Prostate gland (tissue), 2 donors: ENCODE results near the gene GAL.

Source experiments
- CTCF ChIP-seq, 4 experiments: fragments of 200-600 bp in 2 of 4; fragments of 450-650 bp in 2 of 4; sonication (generic) in 2 of 4; IDR thresholded peaks; 1 replicate in 3 of 4; 2 replicates in 1 of 4; pipeline ENCODE4 v1.5.1; 2016 to 2019; ENCODE audit warnings: antibody characterized with exemption in 4 of 4, mild to moderate bottlenecking in 2 of 4, moderate library complexity in 2 of 4
- POLR2AphosphoS5 ChIP-seq: sonication (generic); formaldehyde crosslinking; IDR thresholded peaks from one replicate; pipeline ENCODE4 v1.6.1; 2017; ENCODE audit warnings: antibody characterized with exemption

GRCh38 chr11:68714060-68714856, 29.9 kb downstream of the GAL start:
- TF ChIP-seq CTCF (IDR thresholded peaks at IDR 0.05): no peak
- no peak for TF ChIP-seq POLR2AphosphoS5
